Smooth muscle cell (in vitro differentiated cells): ENCODE results near the gene SZT2. TPM values are rescaled to one million over a fixed set of nuclear protein-coding genes. Genes with fewer than 3 reads are reported as not detected.

Experiments
- DNase-seq: peaks from one replicate; lab custom pipeline; 2025; ENCODE audit not compliant: unreplicated experiment; lab: John Stamatoyannopoulos, UW
- H2AFZ ChIP-seq: fragments of 200-600 bp; sonication (generic); 2 replicates; pipeline ENCODE4 v1.6.0; 2016; ENCODE audit warnings: antibody characterized with exemption, low read depth, mild to moderate bottlenecking
- H3F3A ChIP-seq: fragments of 200-600 bp; sonication (generic); 2 replicates; pipeline ENCODE4 v1.6.0; 2017; ENCODE audit warnings: antibody characterized with exemption, low read depth
- H3K27ac ChIP-seq: fragments of 200-600 bp; sonication (generic); 2 replicates; pipeline ENCODE4 v1.5.1; 2016; ENCODE audit warnings: low read depth, mild to moderate bottlenecking
- H3K27me3 ChIP-seq: fragments of 200-600 bp; sonication (generic); 2 replicates; pipeline ENCODE4 v1.6.1; 2016; ENCODE audit warnings: low read depth, mild to moderate bottlenecking
- H3K36me3 ChIP-seq: fragments of 200-600 bp; sonication (generic); 2 replicates; pipeline ENCODE4 v1.5.1; 2016; ENCODE audit warnings: low read depth
- H3K4me1 ChIP-seq: fragments of 200-600 bp; sonication (generic); 2 replicates; pipeline ENCODE4 v1.5.1; 2016; ENCODE audit warnings: low read depth
- H3K4me2 ChIP-seq: fragments of 200-600 bp; sonication (generic); 2 replicates; pipeline ENCODE4 v1.6.0; 2016; ENCODE audit warnings: mild to moderate bottlenecking
- H3K4me3 ChIP-seq: fragments of 200-600 bp; sonication (generic); 2 replicates; pipeline ENCODE4 v1.5.1; 2016; ENCODE audit warnings: mild to moderate bottlenecking
- H3K79me2 ChIP-seq: fragments of 200-600 bp; sonication (generic); 2 replicates; pipeline ENCODE4 v1.6.0; 2016; ENCODE audit warnings: low read depth, mild to moderate bottlenecking
- H3K9ac ChIP-seq: fragments of 200-600 bp; sonication (generic); 2 replicates; pipeline ENCODE4 v1.6.0; 2016; ENCODE audit warnings: low read depth
- H3K9me3 ChIP-seq: fragments of 200-600 bp; sonication (generic); replicated peaks from 2 replicates; pipeline ENCODE4 v1.5.1; 2016; ENCODE audit warnings: low read depth
- H4K20me1 ChIP-seq: fragments of 200-600 bp; sonication (generic); 2 replicates; pipeline ENCODE4 v1.6.0; 2016; ENCODE audit warnings: low read depth
- WGBS: methylation state at CpG from one replicate; pipeline ENCODE4 v1.1.7; 2016; ENCODE audit warnings: low lambda C conversion rate; 5-methylcytosine and 5-hydroxymethylcytosine counted together
- polyA plus RNA-seq: library from polyadenylated mRNA; unstranded; fragments of >200 nt; fragmentation: Nextera tagmentation; extraction: Ambion mirVana; gene quantifications from 2 replicates; pipeline ENCODE4 v1.2.1, GENCODE V29; 2016
- total RNA-seq: library from RNA; depleted of rRNA; stranded (reverse); fragments of >200 nt; gene quantifications from 2 replicates; pipeline ENCODE4 v1.2.3, GENCODE V29; 2014
- TF ChIP-seq, protein P1 (sequence below): fragments of 200-600 bp; sonication (generic); IDR thresholded peaks from 2 replicates; pipeline ENCODE4 v1.5.1; 2017; ENCODE audit warnings: borderline replicate concordance, mild to moderate bottlenecking, antibody characterized with exemption; ENCODE audit not compliant: insufficient read depth, poor library complexity, severe bottlenecking

SZT2 gene
- total and polyA plus RNA-seq, 2 experiments from 2014 or later = 9.0 to 20.8 TPM

- Histone ChIP-seq H3F3A (no peaks in the 10 kb centered on the region), H3K9me3 (no peaks in the 10 kb centered on the region), H3K4me1 (no peaks in the 10 kb centered on the region), H3K4me2 (no peak overlapping the region), H3K79me2 (no peaks in the 10 kb centered on the region), H3K9ac (no peak overlapping the region), H3K27me3 (no peaks in the 10 kb centered on the region), H4K20me1 (no peaks in the 10 kb centered on the region), H3K27ac (no peak overlapping the region), H3K36me3 (peaks cover 16% of the 10 kb centered on the region), H3K4me3 (no peak overlapping the region), H2AFZ (no peak overlapping the region)
- no peak for DNase-seq
- 96% methylated on average over 7 of the region's 9 CpGs for WGBS
- TF ChIP-seq, protein P1, sequence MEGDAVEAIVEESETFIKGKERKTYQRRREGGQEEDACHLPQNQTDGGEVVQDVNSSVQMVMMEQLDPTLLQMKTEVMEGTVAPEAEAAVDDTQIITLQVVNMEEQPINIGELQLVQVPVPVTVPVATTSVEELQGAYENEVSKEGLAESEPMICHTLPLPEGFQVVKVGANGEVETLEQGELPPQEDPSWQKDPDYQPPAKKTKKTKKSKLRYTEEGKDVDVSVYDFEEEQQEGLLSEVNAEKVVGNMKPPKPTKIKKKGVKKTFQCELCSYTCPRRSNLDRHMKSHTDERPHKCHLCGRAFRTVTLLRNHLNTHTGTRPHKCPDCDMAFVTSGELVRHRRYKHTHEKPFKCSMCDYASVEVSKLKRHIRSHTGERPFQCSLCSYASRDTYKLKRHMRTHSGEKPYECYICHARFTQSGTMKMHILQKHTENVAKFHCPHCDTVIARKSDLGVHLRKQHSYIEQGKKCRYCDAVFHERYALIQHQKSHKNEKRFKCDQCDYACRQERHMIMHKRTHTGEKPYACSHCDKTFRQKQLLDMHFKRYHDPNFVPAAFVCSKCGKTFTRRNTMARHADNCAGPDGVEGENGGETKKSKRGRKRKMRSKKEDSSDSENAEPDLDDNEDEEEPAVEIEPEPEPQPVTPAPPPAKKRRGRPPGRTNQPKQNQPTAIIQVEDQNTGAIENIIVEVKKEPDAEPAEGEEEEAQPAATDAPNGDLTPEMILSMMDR = no peak
Observed at GRCh38 chr1:43431676-43432075, 42.0 kb downstream of the SZT2 start.

DNA sequence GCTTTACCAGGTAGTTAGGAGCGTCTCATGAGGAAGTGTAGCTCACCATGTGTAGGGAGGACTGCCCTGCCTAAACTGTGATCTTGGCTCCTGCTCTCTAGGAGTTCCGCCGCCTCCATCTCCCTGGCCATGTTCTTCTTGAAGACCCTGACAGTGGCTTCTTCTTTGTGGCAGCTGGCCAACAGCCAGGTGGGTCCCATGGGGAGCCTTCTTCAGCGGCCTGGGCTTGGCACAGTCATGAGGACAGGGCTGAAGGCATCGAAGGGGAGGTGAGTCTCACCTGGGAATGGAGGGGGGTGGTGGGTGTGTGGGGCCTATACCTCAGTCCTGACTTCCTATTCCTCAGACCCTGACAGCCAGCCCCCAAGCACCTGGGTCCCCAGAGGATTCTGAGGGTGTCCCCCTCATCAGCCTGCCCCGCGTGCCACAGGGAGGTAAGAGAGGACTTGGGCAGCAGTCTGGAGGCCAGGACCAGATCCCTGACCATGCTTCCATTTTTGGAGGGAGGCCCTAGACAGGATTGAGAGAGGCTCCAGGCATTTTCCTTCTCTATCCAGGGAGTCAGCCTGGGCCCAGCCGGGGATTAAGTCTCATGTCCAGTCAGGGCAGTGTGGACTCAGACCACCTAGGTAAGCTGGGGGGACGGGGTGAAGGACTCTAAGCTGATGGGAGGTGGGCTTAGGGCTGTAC is 42.6 kb downstream of the SZT2 start:
- H3K9me3 ChIP-seq = no peaks in the 10 kb centered on the region
- no peak for DNase-seq
- H3K79me2 ChIP-seq = no peaks in the 10 kb centered on the region
- no peaks in the 10 kb centered on the region for H3F3A ChIP-seq
- peaks cover 16% of the 10 kb centered on the region for H3K36me3 ChIP-seq
- no peak overlapping the region for H3K4me2 ChIP-seq
- H2AFZ ChIP-seq = no peak overlapping the region
- TF ChIP-seq, protein P1 = no peak
- no peak overlapping the region for H3K9ac ChIP-seq
- no peak overlapping the region for H3K4me3 ChIP-seq
- no peak overlapping the region for H3K27ac ChIP-seq
- WGBS = 99% methylated on average over 9 of the region's 9 CpGs
- H3K4me1 ChIP-seq = no peaks in the 10 kb centered on the region
- no peaks in the 10 kb centered on the region for H4K20me1 ChIP-seq
- no peaks in the 10 kb centered on the region for H3K27me3 ChIP-seq

- Histone ChIP-seq H3F3A (no peaks in the 10 kb centered on the region), H4K20me1 (no peaks in the 10 kb centered on the region), H3K36me3 (peaks cover 16% of the 10 kb centered on the region), H3K9me3 (no peaks in the 10 kb centered on the region), H3K4me3 (no peak overlapping the region), H3K27me3 (no peaks in the 10 kb centered on the region), H3K4me2 (no peak overlapping the region), H3K79me2 (no peaks in the 10 kb centered on the region), H2AFZ (no peak overlapping the region), H3K27ac (no peak overlapping the region), H3K4me1 (no peaks in the 10 kb centered on the region), H3K9ac (no peak overlapping the region)
- DNase-seq = no peak
- WGBS = 97% methylated on average over 5 of the region's 5 CpGs
- TF ChIP-seq, protein P1 = no peak
Observed at GRCh38 chr1:43432907-43433306, 43.2 kb downstream of the SZT2 start.

DNA sequence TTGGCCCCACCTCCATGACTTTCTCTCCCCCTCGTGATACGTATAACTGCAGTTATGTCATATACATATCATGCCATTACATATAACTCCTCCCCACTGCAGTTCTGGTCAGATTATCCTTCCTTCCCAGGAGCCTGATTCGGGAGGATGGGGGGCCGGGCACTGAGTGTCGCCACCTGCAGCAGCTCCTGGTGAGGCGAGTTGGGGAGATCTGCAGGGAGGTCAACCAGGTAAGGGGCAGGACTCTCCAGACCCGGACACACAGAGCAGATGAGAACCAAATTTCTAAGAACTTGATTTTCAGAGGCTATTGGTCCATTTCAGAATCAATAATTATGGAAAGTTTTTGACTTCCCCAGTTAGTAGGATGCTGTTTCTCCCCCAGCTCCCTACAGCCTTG is 44.6 kb downstream of the SZT2 start:
- Histone ChIP-seq H3K4me3 (no peak overlapping the region), H3K9ac (no peak overlapping the region), H3K27ac (no peak overlapping the region), H2AFZ (no peak overlapping the region), H3K27me3 (no peaks in the 10 kb centered on the region), H3K4me2 (no peak overlapping the region), H3K36me3 (peaks cover 10% of the 10 kb centered on the region), H4K20me1 (no peaks in the 10 kb centered on the region), H3K79me2 (no peaks in the 10 kb centered on the region), H3K9me3 (no peaks in the 10 kb centered on the region), H3K4me1 (no peaks in the 10 kb centered on the region), H3F3A (no peaks in the 10 kb centered on the region)
- 94% methylated on average over 7 of the region's 7 CpGs for whole genome bisulfite sequencing
- TF ChIP-seq, protein P1 = no peak
- no peak for DNase-seq
